Effector memory CD4-positive, alpha-beta T cell (primary cell): ENCODE data around the gene NCOA7.

Experiments used
- DNase-seq, 3 donors: peaks; one replicate each; pipeline ENCODE4 v3.0.0-alpha.2; 2020
- H3K27ac ChIP-seq: 2 replicates; pipeline ENCODE4 v1.7.0; 2013; ENCODE audit warnings: mild to moderate bottlenecking, low read length, moderate library complexity; ENCODE audit not compliant: insufficient read depth, poor library complexity, severe bottlenecking
- H3K27me3 ChIP-seq: replicated peaks from 2 replicates; pipeline ENCODE4 v1.7.0; 2013; ENCODE audit warnings: mild to moderate bottlenecking, low read length; ENCODE audit not compliant: insufficient read depth, control insufficient read depth, poor library complexity, severe bottlenecking
- H3K36me3 ChIP-seq: 2 replicates; pipeline ENCODE4 v1.7.0; 2013; ENCODE audit warnings: mild to moderate bottlenecking, low read length, moderate library complexity; ENCODE audit not compliant: control insufficient read depth, insufficient read depth
- H3K4me1 ChIP-seq: 2 replicates; pipeline ENCODE4 v1.7.0; 2013; ENCODE audit warnings: low read length, mild to moderate bottlenecking; ENCODE audit not compliant: control insufficient read depth, insufficient read depth, poor library complexity, severe bottlenecking
- H3K4me3 ChIP-seq: 2 replicates; pipeline ENCODE4 v1.7.0; 2013; ENCODE audit warnings: low read length, low read depth, mild to moderate bottlenecking; ENCODE audit not compliant: insufficient read depth, poor library complexity, severe bottlenecking
- H3K9me3 ChIP-seq: 2 replicates; pipeline ENCODE4 v1.7.0; 2013; ENCODE audit warnings: mild to moderate bottlenecking, low read length, moderate library complexity; ENCODE audit not compliant: control insufficient read depth

Gene NCOA7

GRCh38 chr6:125952764-125953501, 162.2 kb downstream of the NCOA7 start:
- H3K27ac ChIP-seq, result no peak overlapping the region
- H3K9me3 ChIP-seq, result no peaks in the 10 kb centered on the region
- no peaks in the 10 kb centered on the region for H3K36me3 ChIP-seq
- no peak overlapping the region for H3K4me3 ChIP-seq
- H3K27me3 ChIP-seq, result no peaks in the 10 kb centered on the region
- H3K4me1 ChIP-seq, result peaks cover 1% of the 10 kb centered on the region
- DNase-seq, result no peak

- Histone ChIP-seq H3K36me3 (no peaks in the 10 kb centered on the region), H3K9me3 (no peaks in the 10 kb centered on the region), H3K27me3 (no peaks in the 10 kb centered on the region), H3K4me3 (no peak overlapping the region), H3K4me1 (peaks cover 7% of the 10 kb centered on the region), H3K27ac (no peak overlapping the region)
- DNase-seq, result no peak
Observed at GRCh38 chr6:125953502-125953875, 162.7 kb downstream of the NCOA7 start.

GRCh38 chr6:125954735-125955339, 164.1 kb downstream of the NCOA7 start:
- no peak for DNase-seq
- Histone ChIP-seq H3K27ac (no peak overlapping the region), H3K27me3 (no peaks in the 10 kb centered on the region), H3K36me3 (no peaks in the 10 kb centered on the region), H3K4me1 (peaks cover 7% of the 10 kb centered on the region), H3K9me3 (no peaks in the 10 kb centered on the region), H3K4me3 (no peak overlapping the region)

GRCh38 chr6:125955973-125956372, 165.2 kb downstream of the NCOA7 start:
- H3K36me3 ChIP-seq, result no peaks in the 10 kb centered on the region
- H3K9me3 ChIP-seq, result no peaks in the 10 kb centered on the region
- peaks cover 7% of the 10 kb centered on the region for H3K4me1 ChIP-seq
- peak overlapping the region; percentile 92 for H3K27ac ChIP-seq
- no peak for DNase-seq
- H3K4me3 ChIP-seq, result peak overlapping the region; percentile 77
- H3K27me3 ChIP-seq, result no peaks in the 10 kb centered on the region

- peaks cover 7% of the 10 kb centered on the region for H3K4me1 ChIP-seq
- no peaks in the 10 kb centered on the region for H3K36me3 ChIP-seq
- no peaks in the 10 kb centered on the region for H3K9me3 ChIP-seq
- H3K4me3 ChIP-seq, result peak within 1 kb of the TSS; percentile 77
- H3K27me3 ChIP-seq, result no peaks in the 10 kb centered on the region
- peak; percentile 93 to 97 (median 95) for DNase-seq
- peak within 1 kb of the TSS; percentile 92 for H3K27ac ChIP-seq
Observed at GRCh38 chr6:125956506-125957390, 166.0 kb downstream of the NCOA7 start, which contains the start of gene HINT3. Gene HINT3, plus strand, starts transcription at chr6:125956770. Its CDS starts 208 bp downstream, at chr6:125956978.

GRCh38 chr6:125957391-125957693, 166.6 kb downstream of the NCOA7 start:
- Histone ChIP-seq H3K27me3 (no peaks in the 10 kb centered on the region), H3K4me3 (peak overlapping the region; percentile 77), H3K9me3 (no peaks in the 10 kb centered on the region), H3K36me3 (no peaks in the 10 kb centered on the region), H3K4me1 (peaks cover 7% of the 10 kb centered on the region), H3K27ac (peak overlapping the region; percentile 92)
- DNase-seq, result no peak

GRCh38 chr6:125957845-125958244, 167.1 kb downstream of the NCOA7 start:
- Histone ChIP-seq H3K36me3 (no peaks in the 10 kb centered on the region), H3K4me1 (peaks cover 7% of the 10 kb centered on the region), H3K27me3 (no peaks in the 10 kb centered on the region), H3K9me3 (no peaks in the 10 kb centered on the region), H3K4me3 (peak overlapping the region; percentile 77), H3K27ac (no peak overlapping the region)
- DNase-seq, result no peak

- H3K4me1 ChIP-seq, result peaks cover 7% of the 10 kb centered on the region
- H3K36me3 ChIP-seq, result no peaks in the 10 kb centered on the region
- H3K27ac ChIP-seq, result no peak overlapping the region
- no peak overlapping the region for H3K4me3 ChIP-seq
- H3K9me3 ChIP-seq, result no peaks in the 10 kb centered on the region
- no peak for DNase-seq
- H3K27me3 ChIP-seq, result no peaks in the 10 kb centered on the region
Observed at GRCh38 chr6:125959041-125959440, 168.3 kb downstream of the NCOA7 start.

GRCh38 chr6:125961117-125961516, 170.4 kb downstream of the NCOA7 start:
- no peaks in the 10 kb centered on the region for H3K9me3 ChIP-seq

More at GRCh38 chr6:125961117-125961516, 170.4 kb downstream of the NCOA7 start:
- Histone ChIP-seq H3K36me3 (no peaks in the 10 kb centered on the region), H3K4me3 (no peak overlapping the region), H3K27ac (no peak overlapping the region), H3K4me1 (peaks cover 7% of the 10 kb centered on the region), H3K27me3 (no peaks in the 10 kb centered on the region)
- no peak for DNase-seq
